ENCODE results near the gene YAF2.

YAF2 gene

GRCh38 chr12:42277396-42278127 is 39.5 kb upstream of the YAF2 start:
- Histone ChIP-seq H3K27ac (replicated peaks) (no peak overlapping the region), H3K4me3 (replicated peaks; ENCODE audit: insufficient read depth, low read length) (no peak overlapping the region), H3K27me3 (ENCODE audit: insufficient read depth, poor library complexity, severe bottlenecking) (no peaks in the 10 kb centered on the region)
- no peak for DNase-seq (ENCODE audit: low read depth in 1 of 2, low spot score in 1 of 2)
- TF ChIP-seq CTCF (IDR thresholded peaks at IDR 0.05; ENCODE audit: insufficient read depth, low read length) (no peak), POLR2AphosphoS5 (IDR thresholded peaks at IDR 0.05; ENCODE audit: low read depth) (no peak), REST (IDR thresholded peaks at IDR 0.05; ENCODE audit: insufficient replicate concordance, low read depth) (no peak), GABPA (IDR thresholded peaks at IDR 0.05; ENCODE audit: low read depth) (no peak), SPI1 (IDR thresholded peaks at IDR 0.05; ENCODE audit: borderline replicate concordance, low read depth) (no peak)

GRCh38 chr12:42275499-42275898 is 37.5 kb upstream of the YAF2 start:
- TF ChIP-seq SPI1 (IDR thresholded peaks at IDR 0.05; ENCODE audit: borderline replicate concordance, low read depth) (no peak), REST (IDR thresholded peaks at IDR 0.05; ENCODE audit: insufficient replicate concordance, low read depth) (no peak), POLR2AphosphoS5 (IDR thresholded peaks at IDR 0.05; ENCODE audit: low read depth) (no peak), GABPA (IDR thresholded peaks at IDR 0.05; ENCODE audit: low read depth) (no peak), CTCF (IDR thresholded peaks at IDR 0.05; ENCODE audit: insufficient read depth, low read length) (no peak)
- Histone ChIP-seq H3K27ac (replicated peaks) (no peak overlapping the region), H3K27me3 (ENCODE audit: insufficient read depth, poor library complexity, severe bottlenecking) (no peaks in the 10 kb centered on the region), H3K4me3 (replicated peaks; ENCODE audit: insufficient read depth, low read length) (no peak overlapping the region)
- no peak for DNase-seq (ENCODE audit: low read depth in 1 of 2, low spot score in 1 of 2)

GRCh38 chr12:42273706-42274105 is 35.7 kb upstream of the YAF2 start:
- Histone ChIP-seq H3K4me3 (replicated peaks; ENCODE audit: insufficient read depth, low read length) (no peak overlapping the region), H3K27ac (replicated peaks) (no peak overlapping the region), H3K27me3 (ENCODE audit: insufficient read depth, poor library complexity, severe bottlenecking) (no peaks in the 10 kb centered on the region)
- TF ChIP-seq POLR2AphosphoS5 (IDR thresholded peaks at IDR 0.05; ENCODE audit: low read depth) = no peak
- no peak for TF ChIP-seq GABPA (IDR thresholded peaks at IDR 0.05; ENCODE audit: low read depth)
- no peak for TF ChIP-seq SPI1 (IDR thresholded peaks at IDR 0.05; ENCODE audit: borderline replicate concordance, low read depth)
- no peak for DNase-seq (ENCODE audit: low read depth in 1 of 2, low spot score in 1 of 2)

GRCh38 chr12:42270596-42270995 is 32.5 kb upstream of the YAF2 start:
- DNase-seq (ENCODE audit: low read depth in 1 of 2, low spot score in 1 of 2) = no peak
- no peak overlapping the region for H3K27ac ChIP-seq (replicated peaks)
- no peak overlapping the region for H3K4me3 ChIP-seq (replicated peaks; ENCODE audit: insufficient read depth, low read length)
- H3K27me3 ChIP-seq (ENCODE audit: insufficient read depth, poor library complexity, severe bottlenecking) = no peaks in the 10 kb centered on the region
- TF ChIP-seq GABPA (IDR thresholded peaks at IDR 0.05; ENCODE audit: low read depth) = no peak
- no peak for TF ChIP-seq POLR2AphosphoS5 (IDR thresholded peaks at IDR 0.05; ENCODE audit: low read depth)

All from HL-60 (cell line).